Activated CD4-positive, alpha-beta T cell treated with anti-CD3 and anti-CD28 coated beads, Interleukin-2, Interleukin-4, amounts not matched to agents 100 ng/mL and 50 ng/mL, durations not matched to agents 16 hours and 8 hours (primary cell): ENCODE data around the gene GLTP.

Experiments
- DNase-seq: peaks from one replicate; pipeline ENCODE4 v3.0.0-alpha.2; 2020; ENCODE audit warnings: low spot score

GLTP gene

GRCh38 chr12:109842021-109842420 is 38.3 kb downstream of the GLTP start:
- no peak for DNase-seq

GRCh38 chr12:109841356-109841755 is 39.0 kb downstream of the GLTP start:
- no peak for DNase-seq

- DNase-seq = no peak
Measured at GRCh38 chr12:109840305-109841074, 39.9 kb downstream of the GLTP start.

GRCh38 chr12:109839444-109839843 is 40.9 kb downstream of the GLTP start:
- DNase-seq = no peak

GRCh38 chr12:109836916-109837315 is 43.4 kb downstream of the GLTP start:
- DNase-seq = no peak

- DNase-seq = no peak
Measured at GRCh38 chr12:109835827-109836226, 44.5 kb downstream of the GLTP start.

- DNase-seq = no peak
Measured at GRCh38 chr12:109833307-109834189, 46.8 kb downstream of the GLTP start, which contains the start of gene TRPV4. Gene TRPV4, minus strand, starts transcription at chr12:109833398. Its CDS starts 18,602 bp downstream, at chr12:109814796.

GRCh38 chr12:109832541-109833306 is 47.6 kb downstream of the GLTP start:
- DNase-seq = no peak

GRCh38 chr12:109831929-109832328 is 48.4 kb downstream of the GLTP start:
- DNase-seq = no peak

GRCh38 chr12:109831365-109831764 is 49.0 kb downstream of the GLTP start:
- no peak for DNase-seq

- no peak for DNase-seq
Measured at GRCh38 chr12:109830718-109831117, 49.6 kb downstream of the GLTP start.

GRCh38 chr12:109830267-109830666 is 50.1 kb downstream of the GLTP start:
- no peak for DNase-seq

GRCh38 chr12:109829667-109830066 is 50.7 kb downstream of the GLTP start:
- DNase-seq = no peak

- no peak for DNase-seq
Measured at GRCh38 chr12:109828754-109829511, 51.4 kb downstream of the GLTP start.

- no peak for DNase-seq
Measured at GRCh38 chr12:109827566-109828550, 52.5 kb downstream of the GLTP start.

- DNase-seq = no peak
Measured at GRCh38 chr12:109827080-109827479, 53.3 kb downstream of the GLTP start.

- no peak for DNase-seq
Measured at GRCh38 chr12:109824731-109825130, 55.6 kb downstream of the GLTP start.

GRCh38 chr12:109822951-109823411 is 57.4 kb downstream of the GLTP start:
- no peak for DNase-seq

GRCh38 chr12:109822416-109822815 is 57.9 kb downstream of the GLTP start:
- DNase-seq = no peak

- DNase-seq = no peak
Measured at GRCh38 chr12:109821968-109822367, 58.4 kb downstream of the GLTP start.
